BLaER1 treated with 17β-estradiol and CSF1 and Interleukin-3, amounts not matched to agents 10 nM and 100 nM (cell line): ENCODE results near the gene TMEM50B.
"Not testable (repeated sequence)": the region's sequence is repeated elsewhere in the genome, so short reads cannot be mapped to it uniquely, and the experiment has no call there.

ENCODE experiments used
- H3K27ac ChIP-seq, 11 experiments: shearing (Covaris generic); formaldehyde crosslinking; 2 replicates each; pipeline ENCODE4 v1.8.1; 2022
- H3K27me3 ChIP-seq, 11 experiments: shearing (Covaris generic); formaldehyde crosslinking; 2 replicates each; pipeline ENCODE4 v1.8.1; 2022
- H3K36me3 ChIP-seq, 11 experiments: shearing (Covaris generic); formaldehyde crosslinking; 2 replicates each; pipeline ENCODE4 v1.8.1; 2022
- H3K4me1 ChIP-seq, 10 experiments: shearing (Covaris generic); formaldehyde crosslinking; 2 replicates each; pipeline ENCODE4 v1.8.1; 2022
- H3K4me2 ChIP-seq, 11 experiments: shearing (Covaris generic); formaldehyde crosslinking; 2 replicates each; pipeline ENCODE4 v1.8.1; 2022
- H3K4me3 ChIP-seq, 10 experiments: shearing (Covaris generic); formaldehyde crosslinking; 2 replicates each; pipeline ENCODE4 v1.8.1; 2022
- H3K9ac ChIP-seq, 11 experiments: shearing (Covaris generic); formaldehyde crosslinking; 2 replicates each; pipeline ENCODE4 v1.8.1; 2022
- H3K9me3 ChIP-seq, 11 experiments: shearing (Covaris generic); formaldehyde crosslinking; replicated peaks in 1 of 11; 2 replicates each; pipeline ENCODE4 v1.8.1; 2022
- H4K20me1 ChIP-seq, 11 experiments: shearing (Covaris generic); formaldehyde crosslinking; 2 replicates each; pipeline ENCODE4 v1.8.1; 2022
- Cebpa-rat ChIP-seq, 11 experiments: shearing (Covaris generic); IDR thresholded peaks; 2 replicates each; pipeline ENCODE4 v1.8.1; 2022

The TMEM50B gene

GRCh38 chr21:33461538-33462250 lies 18.1 kb downstream of the TMEM50B start:
- Histone ChIP-seq H3K4me2 (no peak overlapping the region), H3K27me3 (no peaks in the 10 kb centered on the region), H3K4me1 (no peaks in the 10 kb centered on the region), H3K9me3 (no peaks in the 10 kb centered on the region), H3K27ac (no peak overlapping the region), H3K4me3 (no peak overlapping the region), H3K9ac (no peak overlapping the region), H3K36me3 (peaks cover 15 to 97% (median 45%) of the 10 kb centered on the region in 11 experiments; a peak in 20 of 22 replicates), H4K20me1 (no peaks in the 10 kb centered on the region)
- no peak for TF ChIP-seq Cebpa-rat (IDR thresholded peaks at IDR 0.05)

GRCh38 chr21:33458861-33459260 lies 20.9 kb downstream of the TMEM50B start:
- TF ChIP-seq Cebpa-rat (IDR thresholded peaks at IDR 0.05), result no peak
- no peak overlapping the region for H3K9ac ChIP-seq
- no peak overlapping the region for H3K4me3 ChIP-seq
- H3K27me3 ChIP-seq, result no peaks in the 10 kb centered on the region
- no peak overlapping the region for H3K4me2 ChIP-seq
- no peak overlapping the region for H3K27ac ChIP-seq
- H3K9me3 ChIP-seq, result no peaks in the 10 kb centered on the region
- no peaks in the 10 kb centered on the region for H4K20me1 ChIP-seq
- peaks cover 29 to 96% (median 65%) of the 10 kb centered on the region in 11 experiments; a peak in 21 of 22 replicates for H3K36me3 ChIP-seq
- H3K4me1 ChIP-seq, result no peaks in the 10 kb centered on the region

- Histone ChIP-seq H3K27me3 (no peaks in the 10 kb centered on the region), H3K9me3 (no peaks in the 10 kb centered on the region), H4K20me1 (no peaks in the 10 kb centered on the region), H3K36me3 (peaks cover 28 to 89% (median 55%) of the 10 kb centered on the region in 11 experiments; a peak in 21 of 22 replicates), H3K9ac (0 out of 22 replicates have a peak overlapping the region, but pooled peaks of 1 of the 11 experiments have one; percentile 15), H3K4me2 (no peak overlapping the region), H3K4me1 (no peaks in the 10 kb centered on the region), H3K27ac (no peak overlapping the region), H3K4me3 (no peak overlapping the region)
- no peak for TF ChIP-seq Cebpa-rat (IDR thresholded peaks at IDR 0.05)
Observed at GRCh38 chr21:33455686-33456446, 23.9 kb downstream of the TMEM50B start.

- no peaks in the 10 kb centered on the region for H3K27me3 ChIP-seq
- H3K4me3 ChIP-seq, result no peak overlapping the region
- H3K9ac ChIP-seq, result no peak overlapping the region
- no peak overlapping the region for H3K4me2 ChIP-seq
- no peak for TF ChIP-seq Cebpa-rat (IDR thresholded peaks at IDR 0.05)
- H4K20me1 ChIP-seq, result no peaks in the 10 kb centered on the region
- no peak overlapping the region for H3K27ac ChIP-seq
- no peaks in the 10 kb centered on the region for H3K4me1 ChIP-seq
- H3K9me3 ChIP-seq, result no peaks in the 10 kb centered on the region
- H3K36me3 ChIP-seq, result peaks cover 21 to 68% (median 41%) of the 10 kb centered on the region in 11 experiments
Observed at GRCh38 chr21:33452362-33452761, 27.4 kb downstream of the TMEM50B start.

- H3K4me3 ChIP-seq, result no peak overlapping the region
- peaks cover 21 to 64% (median 38%) of the 10 kb centered on the region in 11 experiments for H3K36me3 ChIP-seq
- H3K9me3 ChIP-seq, result no peaks in the 10 kb centered on the region
- no peak overlapping the region for H3K9ac ChIP-seq
- no peak for TF ChIP-seq Cebpa-rat (IDR thresholded peaks at IDR 0.05)
- no peak overlapping the region for H3K4me2 ChIP-seq
- no peaks in the 10 kb centered on the region for H3K27me3 ChIP-seq
- no peak overlapping the region for H3K27ac ChIP-seq
- H4K20me1 ChIP-seq, result no peaks in the 10 kb centered on the region
- H3K4me1 ChIP-seq, result no peaks in the 10 kb centered on the region
Observed at GRCh38 chr21:33451634-33452071, 28.1 kb downstream of the TMEM50B start.

GRCh38 chr21:33449616-33450015 lies 30.2 kb downstream of the TMEM50B start:
- peaks cover 0 to 13% (median 6%) of the 10 kb centered on the region in 10 experiments; a peak in 12 of 20 replicates for H3K4me1 ChIP-seq
- TF ChIP-seq Cebpa-rat (IDR thresholded peaks at IDR 0.05), result no peak
- no peaks in the 10 kb centered on the region for H4K20me1 ChIP-seq
- H3K27me3 ChIP-seq, result no peaks in the 10 kb centered on the region
- peaks cover 6 to 45% (median 20%) of the 10 kb centered on the region in 11 experiments; a peak in 21 of 22 replicates for H3K36me3 ChIP-seq
- H3K9me3 ChIP-seq, result no peaks in the 10 kb centered on the region
- no peak overlapping the region for H3K4me2 ChIP-seq
- H3K27ac ChIP-seq, result no peak overlapping the region
- no peak overlapping the region for H3K9ac ChIP-seq
- H3K4me3 ChIP-seq, result no peak overlapping the region

GRCh38 chr21:33446620-33447019 lies 33.2 kb downstream of the TMEM50B start:
- not testable (repeated sequence) for H3K9me3 ChIP-seq, H3K27me3 ChIP-seq, H4K20me1 ChIP-seq, H3K4me3 ChIP-seq, H3K27ac ChIP-seq, H3K9ac ChIP-seq, H3K4me2 ChIP-seq
- Histone ChIP-seq H3K4me1 (peaks cover 27 to 43% (median 35%) of the 10 kb centered on the region in 10 experiments), H3K36me3 (peaks cover 0 to 19% (median 6%) of the 10 kb centered on the region in 11 experiments; a peak in 12 of 22 replicates)

GRCh38 chr21:33444499-33444898 lies 35.3 kb downstream of the TMEM50B start:
- H4K20me1 ChIP-seq, result no peaks in the 10 kb centered on the region; a peak in 1 of 22 replicates
- TF ChIP-seq Cebpa-rat (IDR thresholded peaks at IDR 0.05), result no peak
- H3K4me1 ChIP-seq, result peaks cover 48 to 65% (median 56%) of the 10 kb centered on the region in 10 experiments
- H3K4me2 ChIP-seq, result peak overlapping the region in 6 of 11 experiments; percentile 6 to 46 (median 26); a peak in 8 of 22 replicates
- H3K27me3 ChIP-seq, result no peaks in the 10 kb centered on the region
- peaks cover 0 to 19% (median 6%) of the 10 kb centered on the region in 11 experiments; a peak in 11 of 22 replicates for H3K36me3 ChIP-seq
- no peak overlapping the region for H3K4me3 ChIP-seq
- H3K9me3 ChIP-seq, result no peaks in the 10 kb centered on the region
- H3K9ac ChIP-seq, result peak overlapping the region in 9 of 11 experiments; percentile 0 to 47 (median 23); a peak in 8 of 22 replicates
- H3K27ac ChIP-seq, result peak overlapping the region in 9 of 11 experiments; percentile 12 to 56 (median 42); a peak in 15 of 22 replicates

GRCh38 chr21:33443194-33443593 lies 36.6 kb downstream of the TMEM50B start:
- TF ChIP-seq Cebpa-rat (IDR thresholded peaks at IDR 0.05), result no peak
- Histone ChIP-seq H3K27ac (peak overlapping the region in 10 of 11 experiments; percentile 19 to 76 (median 57); a peak in 12 of 22 replicates), H3K4me3 (no peak overlapping the region), H3K36me3 (peaks cover 3 to 21% (median 12%) of the 10 kb centered on the region in 11 experiments; a peak in 21 of 22 replicates), H3K27me3 (no peaks in the 10 kb centered on the region), H3K4me1 (peaks cover 51 to 78% (median 63%) of the 10 kb centered on the region in 10 experiments), H3K9ac (peak overlapping the region in 3 of 11 experiments; percentile 17 to 23 (median 21); a peak in 4 of 22 replicates), H3K9me3 (no peaks in the 10 kb centered on the region), H4K20me1 (peaks cover 0 to 5% (median 0%) of the 10 kb centered on the region in 11 experiments; a peak in 2 of 22 replicates), H3K4me2 (peak overlapping the region in 7 of 11 experiments; percentile 12 to 86 (median 76); a peak in 7 of 22 replicates)
